HCT116 (cell line): Measurements from ENCODE around the gene MLLT3. TPM values are rescaled to one million over a fixed set of nuclear protein-coding genes. Genes with fewer than 3 reads are reported as not detected.

Experiments
- ATAC-seq: fragments of 200-7000 bp; cut with Tn5 transposase; 2 replicates; pipeline ENCODE4 v1.9.1; 2020; ENCODE audit warnings: mild to moderate bottlenecking, moderate library complexity
- BruUV-seq: library from RNA; stranded (reverse); fragments of 400-500 nt; replicated peaks from 2 replicates; lab custom pipeline; 2021; lab: Mats Ljungman, UMichigan
- CTCF ChIA-PET: fragments of 300-600 bp; sonication (Branson Sonifier 250); formaldehyde crosslinking; loops from one replicate; lab custom pipeline; 2021; ENCODE audit warnings: antibody characterized with exemption; lab: Charles Lee
- POLR2A ChIA-PET: fragments of 300-600, 350-600 bp; sonication (Branson Sonifier 250); formaldehyde crosslinking; loops from one replicate; lab custom pipeline; 2021; ENCODE audit warnings: antibody characterized with exemption; lab: Charles Lee
- RAD21 ChIA-PET, 2 experiments: fragments of 300-600 bp; sonication (Branson Sonifier 250); formaldehyde crosslinking; loops; one replicate each; lab custom pipeline; 2023; ENCODE audit warnings: low total read pairs in 2 of 2; ENCODE audit not compliant: uncharacterized antibody in 2 of 2, unreplicated experiment in 2 of 2, low non-redundant PET in 1 of 2; lab: Charles Lee
- DNase-seq: peaks from one replicate; pipeline ENCODE4 v3.0.0-alpha.2; 2010; ENCODE audit warnings: low read depth, low spot score
- H2AFZ ChIP-seq: fragments of 200-600 bp; shearing (Covaris generic), sonication (generic); 2 replicates; pipeline ENCODE4 v1.6.1; 2017; ENCODE audit warnings: low read depth, mixed run types, mixed read lengths, antibody characterized with exemption, low read length; ENCODE audit not compliant: poor library complexity, severe bottlenecking
- H3K27ac ChIP-seq: 2 replicates; pipeline ENCODE4 v1.5.1; 2012; ENCODE audit warnings: low read depth, low read length
- H3K27me3 ChIP-seq: fragments of 200-600 bp; sonication (generic); 2 replicates; pipeline ENCODE4 v1.6.1; 2016; ENCODE audit warnings: mixed run types, low read length, mixed read lengths; ENCODE audit not compliant: insufficient read depth
- H3K36me3 ChIP-seq, 2 experiments: fragments of 200-500 bp in 1 of 2; fragments of 200-600 bp in 1 of 2; sonication (Bioruptor generic) in 1 of 2; sonication (generic) in 1 of 2; 2 replicates each; pipeline versions ENCODE4 v1.5.1 to v1.6.1; 2014 to 2016; ENCODE audit warnings: low read length in 2 of 2, inconsistent platforms in 1 of 2, mixed read lengths in 1 of 2, mixed run types in 1 of 2; ENCODE audit not compliant: insufficient read depth in 2 of 2, control insufficient read depth in 1 of 2
- H3K4me1 ChIP-seq, 2 experiments: fragments of 200-600 bp in 1 of 2; sonication (generic) in 1 of 2; 2 replicates each; pipeline versions ENCODE4 v1.5.1 to v1.6.1; 2012 to 2017; ENCODE audit warnings: low read length in 2 of 2, inconsistent platforms in 1 of 2, mild to moderate bottlenecking in 1 of 2, mixed read lengths in 1 of 2, mixed run types in 1 of 2, moderate library complexity in 1 of 2; ENCODE audit not compliant: insufficient read depth in 2 of 2, control insufficient read depth in 1 of 2
- H3K4me2 ChIP-seq: fragments of 200-600 bp; sonication (generic); 2 replicates; pipeline ENCODE4 v1.6.1; 2017; ENCODE audit warnings: mixed run types, low read length, mixed read lengths
- H3K4me3 ChIP-seq, 2 experiments: fragments of 200-600 bp in 1 of 2; sonication (generic) in 1 of 2; replicated peaks in 1 of 2; 2 replicates each; pipeline ENCODE4 v1.5.1; 2011 to 2016; ENCODE audit warnings: low read length in 2 of 2, control low read depth in 1 of 2, low read depth in 1 of 2, mild to moderate bottlenecking in 1 of 2, mixed read lengths in 1 of 2, mixed run types in 1 of 2
- H3K79me2 ChIP-seq: fragments of 200-600 bp; sonication (generic); 2 replicates; pipeline ENCODE4 v1.6.1; 2017; ENCODE audit warnings: mild to moderate bottlenecking, mixed run types, low read length, moderate library complexity, mixed read lengths; ENCODE audit not compliant: insufficient read depth
- H3K9ac ChIP-seq: fragments of 200-600 bp; sonication (generic); 2 replicates; pipeline ENCODE4 v1.6.1; 2016; ENCODE audit warnings: low read length, mixed read lengths
- H3K9me2 ChIP-seq: fragments of 200-600 bp; sonication (generic), shearing (Covaris generic); 2 replicates; pipeline ENCODE4 v1.6.1; 2017; ENCODE audit warnings: mixed run types, mild to moderate bottlenecking, moderate library complexity; ENCODE audit not compliant: insufficient read depth
- H3K9me3 ChIP-seq, 2 experiments: fragments of 200-500 bp in 1 of 2; fragments of 200-600 bp in 1 of 2; sonication (Bioruptor generic) in 1 of 2; sonication (generic) in 1 of 2; 2 replicates each; pipeline ENCODE4 v1.6.1; 2014 to 2017; ENCODE audit warnings: low read length in 2 of 2, mixed read lengths in 2 of 2, inconsistent platforms in 1 of 2, low read depth in 1 of 2, mild to moderate bottlenecking in 1 of 2, mixed run types in 1 of 2, moderate library complexity in 1 of 2; ENCODE audit not compliant: control insufficient read depth in 1 of 2, insufficient read depth in 1 of 2
- H4K20me1 ChIP-seq: fragments of 200-600 bp; sonication (generic), shearing (Covaris generic); 2 replicates; pipeline ENCODE4 v1.6.1; 2017; ENCODE audit warnings: mixed run types, mild to moderate bottlenecking, moderate library complexity; ENCODE audit not compliant: insufficient read depth
- ATF3 ChIP-seq: IDR thresholded peaks from 2 replicates; pipeline ENCODE4 v1.6.1; 2012
- CBX3 ChIP-seq: IDR thresholded peaks from 2 replicates; pipeline ENCODE4 v1.6.1; 2012; ENCODE audit warnings: low read depth
- CEBPB ChIP-seq: IDR thresholded peaks from 2 replicates; pipeline ENCODE4 v1.6.1; 2012; ENCODE audit warnings: low read depth
- CTCF ChIP-seq, 3 experiments: fragments of 200-600 bp in 1 of 3; sonication (generic) in 1 of 3; IDR thresholded peaks in 2 of 3; conservative IDR thresholded peaks in 1 of 3; 2 replicates each; pipeline ENCODE4 v1.5.1; 2012 to 2017; ENCODE audit warnings: low read depth in 2 of 3, low read length in 2 of 3, antibody characterized with exemption in 1 of 3, borderline replicate concordance in 1 of 3, control low read depth in 1 of 3, mild to moderate bottlenecking in 1 of 3, mixed read lengths in 1 of 3, mixed run types in 1 of 3, moderate library complexity in 1 of 3; ENCODE audit not compliant: insufficient read depth in 1 of 3
- MAX ChIP-seq: IDR thresholded peaks from 2 replicates; pipeline ENCODE4 v1.6.1; 2012
- REST ChIP-seq: IDR thresholded peaks from 2 replicates; pipeline ENCODE4 v1.6.1; 2012; ENCODE audit warnings: low read depth
- SIN3A ChIP-seq: IDR thresholded peaks from 2 replicates; pipeline ENCODE4 v1.6.1; 2012; ENCODE audit warnings: low read depth
- TCF7L2 ChIP-seq: IDR thresholded peaks from 2 replicates; pipeline ENCODE4 v1.7.0; 2011; ENCODE audit warnings: borderline replicate concordance, inconsistent platforms; ENCODE audit not compliant: insufficient read depth, insufficient read length; ENCODE audit errors: extremely low read depth
- ZBTB33 ChIP-seq: IDR thresholded peaks from 2 replicates; pipeline ENCODE4 v1.6.1; 2011; ENCODE audit warnings: mild to moderate bottlenecking, low read length, moderate library complexity; ENCODE audit not compliant: insufficient replicate concordance; ENCODE audit errors: extremely low read depth
- ZFX ChIP-seq: fragments of 450-650 bp; IDR thresholded peaks from 2 replicates; pipeline ENCODE4 v1.6.1; 2017
- intact Hi-C: fragments of 100-400 bp; cut with micrococcal nuclease; formaldehyde crosslinking; loops from 2 replicates; pipeline ENCODE4 v1.10.0; 2022
- total RNA-seq: library from RNA; stranded (reverse); gene quantifications from one replicate; pipeline ENCODE4 v1.2.1, GENCODE V29; 2021; ENCODE audit not compliant: unreplicated experiment

The MLLT3 gene
- total RNA-seq, 1 experiment from 2014 or later: 4.3 TPM

- RAD21 ChIA-PET: no interaction called here
- no peaks in the 10 kb centered on the region for H3K27me3 ChIP-seq
- TF ChIP-seq TCF7L2: no peak
- TF ChIP-seq CBX3: no peak
- TF ChIP-seq ATF3: no peak
- no peak for TF ChIP-seq ZBTB33
- TF ChIP-seq ZFX: no peak
- TF ChIP-seq, all 23 proteins: peak for 0
- BruUV-seq: no TSS peak
- Histone ChIP-seq H3K36me3 (no peaks in the 10 kb centered on the region), H3K9ac (no peak overlapping the region), H3K9me3 (no peaks in the 10 kb centered on the region), H3K4me1 (no peaks in the 10 kb centered on the region), H3K79me2 (no peaks in the 10 kb centered on the region), H3K27ac (no peak overlapping the region), H3K4me3 (no peak overlapping the region), H3K9me2 (no peaks in the 10 kb centered on the region), H3K4me2 (no peak overlapping the region), H2AFZ (no peak overlapping the region), H4K20me1 (no peaks in the 10 kb centered on the region)
- no peak for ATAC-seq
- ChIA-PET POLR2A (no interaction called here), CTCF (interaction anchor here (1.3 kb wide), 1 partner anchor 8 kb away, joined by 4 read pairs; no protein-coding TSS in a partner anchor)
- intact Hi-C loops: no loop called here
- no peak for DNase-seq
Observed at GRCh38 chr9:20632705-20633104, 10.4 kb upstream of the MLLT3 start.

GRCh38 chr9:20630241-20630943, 8.1 kb upstream of the MLLT3 start:
- no peak for TF ChIP-seq ZFX
- TF ChIP-seq SIN3A: no peak
- TF ChIP-seq CEBPB: no peak
- TF ChIP-seq MAX: no peak
- no peak for TF ChIP-seq REST
- no peak for TF ChIP-seq CBX3
- TF ChIP-seq CTCF (IDR thresholded peaks at IDR 0.05 in 2 of 3, conservative IDR thresholded peaks at IDR 0.05 in 1 of 3; ENCODE audit: borderline replicate concordance in 1 of 3, insufficient read depth in 1 of 3, low read depth in 2 of 3, low read length in 2 of 3): no peak
- CTCF ChIA-PET: no interaction called here
- no peak overlapping the region for H3K9ac ChIP-seq
- no peaks in the 10 kb centered on the region for H4K20me1 ChIP-seq
- no peaks in the 10 kb centered on the region for H3K4me1 ChIP-seq
- H2AFZ ChIP-seq: no peak overlapping the region
- POLR2A ChIA-PET: no interaction called here
- BruUV-seq: no TSS peak
- RAD21 ChIA-PET: no interaction called here
- no peak for DNase-seq
- no peak for ATAC-seq
- H3K9me2 ChIP-seq: no peaks in the 10 kb centered on the region
- no peak overlapping the region for H3K4me3 ChIP-seq
- H3K27ac ChIP-seq: no peak overlapping the region
- intact Hi-C loops: no loop called here
- no peaks in the 10 kb centered on the region for H3K27me3 ChIP-seq
- H3K36me3 ChIP-seq: no peaks in the 10 kb centered on the region
- H3K4me2 ChIP-seq: no peak overlapping the region
- no peaks in the 10 kb centered on the region for H3K9me3 ChIP-seq
- no peaks in the 10 kb centered on the region for H3K79me2 ChIP-seq
